Measurements from ENCODE around the gene CMC2. TPM values are rescaled to one million over a fixed set of nuclear protein-coding genes. Genes with fewer than 3 reads are reported as not detected.

CMC2 gene
- total RNA-seq, 4 donors from 2014 or later: 29.7 to 78.1 (median 41.9) TPM

DNA sequence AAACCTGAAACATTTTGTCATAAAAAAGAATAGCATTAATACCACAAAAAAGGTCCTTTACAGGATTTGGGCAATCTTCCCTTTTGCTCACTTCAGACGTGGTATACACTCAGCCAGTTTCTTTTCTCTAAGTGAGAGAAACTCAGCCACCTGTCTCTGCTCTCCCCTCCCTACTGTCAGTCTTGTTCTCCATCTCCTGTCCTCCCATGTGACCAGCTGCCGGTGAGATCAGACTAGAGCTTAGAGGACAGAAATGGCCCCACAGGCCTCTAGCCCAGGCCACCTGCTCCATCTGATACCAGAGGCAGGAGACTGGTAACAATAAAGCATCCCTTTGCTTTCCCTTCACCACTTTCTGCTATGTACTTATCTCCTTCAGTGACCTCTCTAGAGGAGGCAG, 34.9 kb downstream of the CMC2 start:
- H3K9me3 ChIP-seq: no peaks in the 10 kb centered on the region
- intact Hi-C loops (cut with DNase I): no loop called here
- H3K4me3 ChIP-seq: no peak overlapping the region
- H3K36me3 ChIP-seq: peaks cover 0 to 45% (median 11%) of the 10 kb centered on the region in 4 donors
- no peaks in the 10 kb centered on the region for H3K27me3 ChIP-seq
- WGBS: 65% methylated on average over 2 of the region's 2 CpGs
- TF ChIP-seq EP300 (IDR thresholded peaks at IDR 0.05): no peak
- TF ChIP-seq POLR2AphosphoS5 (IDR thresholded peaks at IDR 0.05): no peak
- TF ChIP-seq POLR2A (IDR thresholded peaks at IDR 0.05; ENCODE audit: low read depth): no peak
- TF ChIP-seq, protein P1, sequence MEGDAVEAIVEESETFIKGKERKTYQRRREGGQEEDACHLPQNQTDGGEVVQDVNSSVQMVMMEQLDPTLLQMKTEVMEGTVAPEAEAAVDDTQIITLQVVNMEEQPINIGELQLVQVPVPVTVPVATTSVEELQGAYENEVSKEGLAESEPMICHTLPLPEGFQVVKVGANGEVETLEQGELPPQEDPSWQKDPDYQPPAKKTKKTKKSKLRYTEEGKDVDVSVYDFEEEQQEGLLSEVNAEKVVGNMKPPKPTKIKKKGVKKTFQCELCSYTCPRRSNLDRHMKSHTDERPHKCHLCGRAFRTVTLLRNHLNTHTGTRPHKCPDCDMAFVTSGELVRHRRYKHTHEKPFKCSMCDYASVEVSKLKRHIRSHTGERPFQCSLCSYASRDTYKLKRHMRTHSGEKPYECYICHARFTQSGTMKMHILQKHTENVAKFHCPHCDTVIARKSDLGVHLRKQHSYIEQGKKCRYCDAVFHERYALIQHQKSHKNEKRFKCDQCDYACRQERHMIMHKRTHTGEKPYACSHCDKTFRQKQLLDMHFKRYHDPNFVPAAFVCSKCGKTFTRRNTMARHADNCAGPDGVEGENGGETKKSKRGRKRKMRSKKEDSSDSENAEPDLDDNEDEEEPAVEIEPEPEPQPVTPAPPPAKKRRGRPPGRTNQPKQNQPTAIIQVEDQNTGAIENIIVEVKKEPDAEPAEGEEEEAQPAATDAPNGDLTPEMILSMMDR (IDR thresholded peaks at IDR 0.05): no peak
- H3K4me1 ChIP-seq: peaks cover 0 to 3% (median 0%) of the 10 kb centered on the region in 4 donors
- DNase-seq (ENCODE audit: extremely low spot score): no peak
- no peak overlapping the region for H3K27ac ChIP-seq (replicated peaks in 1 of 4)

DNA sequence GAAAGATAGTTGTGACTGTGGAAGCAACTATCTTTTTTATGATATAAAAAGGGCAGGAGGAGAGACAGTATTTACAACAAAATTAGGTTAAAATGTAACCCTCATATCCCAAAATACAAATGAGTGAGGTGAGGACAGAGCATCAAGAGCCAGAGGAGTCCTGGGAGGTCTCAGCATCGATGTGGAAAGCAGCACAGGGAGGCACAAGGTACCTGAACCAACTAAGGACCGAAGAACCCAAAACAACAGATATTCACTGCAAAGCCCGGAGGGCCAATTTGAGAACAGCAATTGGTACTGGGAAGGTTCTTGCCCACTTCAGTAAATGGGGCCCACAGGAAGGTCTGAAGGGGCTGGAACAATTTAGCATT, 37.6 kb downstream of the CMC2 start:
- Histone ChIP-seq H3K4me3 (no peak overlapping the region), H3K4me1 (no peaks in the 10 kb centered on the region), H3K27ac (replicated peaks in 1 of 4) (no peak overlapping the region), H3K9me3 (no peaks in the 10 kb centered on the region), H3K27me3 (no peaks in the 10 kb centered on the region), H3K36me3 (peaks cover 0 to 24% (median 6%) of the 10 kb centered on the region in 4 donors)
- 96% methylated on average over 3 of the region's 3 CpGs for WGBS
- TF ChIP-seq POLR2AphosphoS5 (IDR thresholded peaks at IDR 0.05): no peak
- TF ChIP-seq EP300 (IDR thresholded peaks at IDR 0.05): no peak
- TF ChIP-seq, protein P1 (IDR thresholded peaks at IDR 0.05): no peak
- no peak for TF ChIP-seq POLR2A (IDR thresholded peaks at IDR 0.05; ENCODE audit: low read depth)
- intact Hi-C loops (cut with DNase I): no loop called here
- DNase-seq (ENCODE audit: extremely low spot score): no peak

DNA sequence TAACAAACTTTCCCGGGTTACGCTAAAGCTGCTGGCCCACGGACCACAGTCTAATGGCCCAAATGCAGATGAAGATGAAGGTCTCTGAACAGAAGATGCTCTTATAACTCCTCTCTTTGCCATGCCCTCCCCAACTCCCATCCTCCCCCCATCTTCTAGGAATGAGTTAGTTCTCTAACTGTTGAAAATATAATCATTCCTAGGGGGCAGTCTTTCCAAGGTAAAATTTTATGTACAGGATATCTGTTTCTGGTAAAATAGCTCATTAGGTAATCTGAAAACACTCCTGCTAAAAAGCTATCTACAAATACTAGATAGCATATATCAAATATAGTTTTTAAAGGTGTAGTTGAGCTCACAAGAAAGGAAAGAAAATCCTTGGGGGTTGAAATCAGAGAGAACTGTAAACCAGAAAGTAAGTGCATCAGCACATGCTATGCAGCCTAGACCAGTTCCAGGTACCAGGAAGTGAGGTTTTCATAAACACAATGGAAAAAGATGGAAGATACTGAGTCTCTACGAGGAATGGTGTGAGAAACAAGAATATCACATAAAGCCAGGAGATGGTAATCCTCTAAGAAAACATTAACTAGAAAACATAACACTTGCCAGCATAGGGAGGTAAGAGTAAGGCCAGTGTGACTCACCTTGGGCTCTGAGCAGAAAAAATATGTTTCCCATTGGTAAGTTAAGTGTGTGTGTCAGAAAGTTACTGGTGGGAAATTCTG, 38.1 kb downstream of the CMC2 start:
- intact Hi-C loops (cut with DNase I): no loop called here
- Histone ChIP-seq H3K27ac (replicated peaks in 1 of 4) (no peak overlapping the region), H3K4me1 (no peaks in the 10 kb centered on the region), H3K36me3 (peaks cover 0 to 24% (median 6%) of the 10 kb centered on the region in 4 donors), H3K9me3 (no peaks in the 10 kb centered on the region), H3K4me3 (no peak overlapping the region), H3K27me3 (no peaks in the 10 kb centered on the region)
- no peak for DNase-seq (ENCODE audit: extremely low spot score)
- WGBS: 93% methylated on average over 4 of the region's 4 CpGs
- TF ChIP-seq POLR2A (IDR thresholded peaks at IDR 0.05; ENCODE audit: low read depth): no peak
- TF ChIP-seq, protein P1 (IDR thresholded peaks at IDR 0.05): no peak
- TF ChIP-seq EP300 (IDR thresholded peaks at IDR 0.05): no peak
- no peak for TF ChIP-seq POLR2AphosphoS5 (IDR thresholded peaks at IDR 0.05)

DNA sequence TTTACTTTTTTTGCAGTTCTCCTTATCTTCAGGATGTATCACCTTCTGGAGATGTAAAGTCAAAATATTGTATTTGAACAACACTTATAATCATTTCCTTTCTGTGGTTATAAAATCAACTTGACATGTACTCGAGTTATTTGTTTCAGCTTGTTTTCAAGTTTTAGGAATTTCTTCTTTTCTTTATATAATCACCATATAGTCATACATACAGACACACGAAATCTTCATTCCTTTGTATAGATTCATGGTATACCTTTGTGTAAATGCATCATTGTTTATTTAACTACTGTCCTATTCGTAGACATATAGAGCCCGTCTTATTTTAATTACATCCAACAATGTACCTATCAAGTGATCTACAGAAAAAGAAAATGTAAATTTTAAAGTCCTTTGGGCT, 40.1 kb downstream of the CMC2 start:
- intact Hi-C loops (cut with DNase I): no loop called here
- TF ChIP-seq, protein P1 (IDR thresholded peaks at IDR 0.05): no peak
- TF ChIP-seq POLR2A (IDR thresholded peaks at IDR 0.05; ENCODE audit: low read depth): no peak
- no peak overlapping the region for H3K27ac ChIP-seq (replicated peaks in 1 of 4)
- H3K36me3 ChIP-seq: peaks cover 0 to 17% (median 6%) of the 10 kb centered on the region in 4 donors
- no peak overlapping the region for H3K4me3 ChIP-seq
- H3K27me3 ChIP-seq: no peaks in the 10 kb centered on the region
- no peak for DNase-seq (ENCODE audit: extremely low spot score)
- WGBS: 85% methylated on average over 4 of the region's 4 CpGs
- H3K9me3 ChIP-seq: no peaks in the 10 kb centered on the region
- no peaks in the 10 kb centered on the region for H3K4me1 ChIP-seq

DNA sequence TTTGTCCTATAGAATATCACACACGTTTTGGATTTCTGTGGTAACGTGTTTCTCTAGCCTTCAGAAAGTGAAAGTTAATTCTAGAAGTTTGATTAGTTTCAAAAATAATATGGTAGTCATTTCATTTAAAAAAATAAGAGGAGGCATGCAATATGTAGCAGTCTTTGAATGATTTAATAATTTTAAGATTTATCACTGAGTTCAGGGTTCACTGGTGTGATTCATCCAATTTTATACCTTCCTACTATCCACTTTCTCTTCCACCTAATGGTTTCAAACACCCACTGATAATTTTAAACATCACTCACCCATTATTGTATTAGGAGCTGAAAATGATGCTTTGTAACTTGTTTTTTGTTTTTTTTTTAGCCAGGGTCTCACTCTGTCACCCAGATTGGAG, 42.3 kb downstream of the CMC2 start:
- no peaks in the 10 kb centered on the region for H3K4me1 ChIP-seq
- no peak for DNase-seq (ENCODE audit: extremely low spot score)
- no peak overlapping the region for H3K27ac ChIP-seq (replicated peaks in 1 of 4)
- H3K9me3 ChIP-seq: peaks cover 0 to 13% (median under 1%) of the 10 kb centered on the region in 4 donors
- 69% methylated on average over 2 of the region's 2 CpGs for whole genome bisulfite sequencing
- intact Hi-C loops (cut with DNase I): no loop called here
- TF ChIP-seq POLR2A (IDR thresholded peaks at IDR 0.05; ENCODE audit: low read depth): no peak
- TF ChIP-seq, protein P1 (IDR thresholded peaks at IDR 0.05): no peak
- no peak for TF ChIP-seq EP300 (IDR thresholded peaks at IDR 0.05)
- TF ChIP-seq POLR2AphosphoS5 (IDR thresholded peaks at IDR 0.05): no peak
- no peak overlapping the region for H3K4me3 ChIP-seq
- no peaks in the 10 kb centered on the region for H3K27me3 ChIP-seq
- peaks cover 0 to 8% (median 0%) of the 10 kb centered on the region in 4 donors for H3K36me3 ChIP-seq

Measured in esophagus muscularis mucosa (tissue), 4 donors.